Activated CD8-positive, alpha-beta T cell treated with anti-CD3 and anti-CD28 coated beads, Interleukin-2, amount 10 ng/mL, durations not matched to agents 7 days and 5 days (primary cell): Measurements from ENCODE around the gene SGCD. TPM values are rescaled to one million over a fixed set of nuclear protein-coding genes. Genes with fewer than 3 reads are reported as not detected.

Experiments used
- ATAC-seq: fragments of 150-1000 bp; cut with Tn5 transposase; one replicate; pipeline ENCODE4 v1.10.0; 2021; ENCODE audit warnings: moderate library complexity
- CTCF ChIA-PET: fragments of 350-600 bp; sonication (Branson Sonifier 250); formaldehyde crosslinking; loops from one replicate; lab custom pipeline; 2021; ENCODE audit warnings: antibody characterized with exemption; lab: Charles Lee
- POLR2A ChIA-PET: fragments of 350-600 bp; sonication (Branson Sonifier 250); formaldehyde crosslinking; loops from one replicate; lab custom pipeline; 2021; ENCODE audit warnings: antibody characterized with exemption; lab: Charles Lee
- DNase-seq: peaks from one replicate; pipeline ENCODE4 v3.0.0-alpha.2; 2020
- H3K27ac Mint-ChIP-seq: one replicate; pipeline ENCODE4 v1.8.0; 2021; ENCODE audit warnings: mild to moderate bottlenecking, mixed read lengths
- H3K27me3 Mint-ChIP-seq: one replicate; pipeline ENCODE4 v1.8.0; 2021; ENCODE audit warnings: low read depth, mixed read lengths
- H3K36me3 Mint-ChIP-seq: one replicate; pipeline ENCODE4 v1.8.0; 2021; ENCODE audit warnings: low read depth, mixed read lengths
- H3K4me1 Mint-ChIP-seq: one replicate; pipeline ENCODE4 v1.8.0; 2021; ENCODE audit warnings: low read depth, mixed read lengths
- H3K4me3 Mint-ChIP-seq: one replicate; pipeline ENCODE4 v1.8.0; 2021; ENCODE audit warnings: mild to moderate bottlenecking, mixed read lengths
- H3K9me3 Mint-ChIP-seq: one replicate; pipeline ENCODE4 v1.8.0; 2022; ENCODE audit warnings: mixed read lengths; ENCODE audit not compliant: insufficient read depth
- total RNA-seq, 2 experiments: library from RNA; stranded (reverse); gene quantifications; one replicate each; pipeline ENCODE4 v1.2.3, GENCODE V29; 2021

The SGCD gene
- total RNA-seq, 2 experiments from 2014 or later: not detected

DNA sequence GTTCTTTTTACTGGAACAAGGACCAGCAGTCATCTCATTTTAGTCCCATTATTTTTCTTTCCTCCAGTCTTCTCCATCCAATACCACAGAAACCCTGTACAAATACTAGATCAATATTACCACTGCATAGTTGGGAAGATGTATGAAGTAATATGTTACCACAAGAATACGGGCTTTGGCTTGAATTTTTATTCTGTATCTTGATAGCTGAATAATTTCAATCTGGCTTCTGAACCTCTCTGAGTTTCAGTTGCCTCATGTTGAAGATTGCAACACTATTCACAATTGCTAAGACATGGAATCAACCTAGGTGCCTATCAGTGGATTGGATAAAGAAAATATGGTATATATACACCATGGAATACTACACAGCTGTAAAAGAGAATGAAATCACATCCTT, 82.9 kb downstream of the SGCD start:
- Mint-ChIP-seq H3K27me3 (no peaks in the 10 kb centered on the region), H3K36me3 (no peaks in the 10 kb centered on the region), H3K27ac (no peak overlapping the region), H3K9me3 (no peaks in the 10 kb centered on the region), H3K4me1 (no peaks in the 10 kb centered on the region), H3K4me3 (no peak overlapping the region)
- POLR2A ChIA-PET: no interaction called here
- CTCF ChIA-PET: interaction anchor here (1.0 kb wide), 1 partner anchor 11 kb away, joined by 3 read pairs; no protein-coding TSS in a partner anchor
- DNase-seq (no peak), ATAC-seq (no peak)

- no peak for ATAC-seq
- Mint-ChIP-seq H3K27me3 (no peaks in the 10 kb centered on the region), H3K9me3 (no peaks in the 10 kb centered on the region), H3K4me1 (no peaks in the 10 kb centered on the region), H3K36me3 (no peaks in the 10 kb centered on the region), H3K4me3 (no peak overlapping the region), H3K27ac (no peak overlapping the region)
- ChIA-PET POLR2A (no interaction called here), CTCF (no interaction called here)
- no peak for DNase-seq
These were observed 84.2 kb downstream of the SGCD start for GRCh38 chr5:156411185-156411613.

DNA sequence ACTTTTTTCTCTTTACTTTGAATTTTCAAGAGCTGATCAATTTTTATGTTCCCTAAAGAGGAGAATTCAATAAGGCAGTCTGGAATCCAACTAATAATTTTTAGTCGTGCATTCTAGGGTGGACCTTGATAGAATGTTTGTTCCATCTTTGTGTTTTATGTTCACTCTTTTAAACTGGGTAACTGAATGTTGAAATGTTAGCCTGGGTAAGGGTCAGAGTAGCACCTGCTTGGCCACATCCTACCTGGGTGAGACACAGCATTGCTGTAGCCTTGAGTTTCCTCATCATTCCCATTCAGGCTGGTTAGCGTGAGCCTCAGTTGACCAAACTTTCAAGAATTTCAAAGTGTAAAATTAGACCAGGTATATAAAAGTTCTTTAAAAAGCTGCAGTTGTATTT, 85.0 kb downstream of the SGCD start:
- ATAC-seq (no peak), DNase-seq (no peak)
- ChIA-PET POLR2A (no interaction called here), CTCF (no interaction called here)
- Mint-ChIP-seq H3K4me3 (no peak overlapping the region), H3K27ac (no peak overlapping the region), H3K9me3 (no peaks in the 10 kb centered on the region), H3K4me1 (no peaks in the 10 kb centered on the region), H3K27me3 (no peaks in the 10 kb centered on the region), H3K36me3 (no peaks in the 10 kb centered on the region)

DNA sequence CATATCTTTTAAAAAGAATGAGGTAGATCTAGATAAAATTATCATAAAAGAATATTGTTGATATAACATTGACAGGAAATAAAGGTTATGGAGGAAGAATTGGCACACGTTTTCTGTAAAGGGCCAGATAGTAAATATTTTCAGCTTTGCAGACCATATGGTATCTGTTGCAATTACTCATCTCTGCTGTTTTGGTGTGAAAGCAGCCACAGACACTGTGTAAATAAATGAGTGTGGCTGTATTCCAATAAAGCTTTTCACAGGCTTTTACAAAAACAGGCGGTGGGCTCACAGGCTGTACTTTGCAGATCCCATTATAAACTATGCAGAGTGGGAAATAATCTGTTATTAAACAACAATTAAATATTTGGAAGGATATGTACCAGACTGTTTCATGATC, 87.4 kb downstream of the SGCD start:
- no peak overlapping the region for H3K4me3 Mint-ChIP-seq
- ATAC-seq: no peak
- no peaks in the 10 kb centered on the region for H3K4me1 Mint-ChIP-seq
- no peaks in the 10 kb centered on the region for H3K9me3 Mint-ChIP-seq
- no peak for DNase-seq
- CTCF ChIA-PET: no interaction called here
- no peak overlapping the region for H3K27ac Mint-ChIP-seq
- no peaks in the 10 kb centered on the region for H3K27me3 Mint-ChIP-seq
- POLR2A ChIA-PET: no interaction called here
- no peaks in the 10 kb centered on the region for H3K36me3 Mint-ChIP-seq

- ATAC-seq: no peak
- no peak for DNase-seq
- Mint-ChIP-seq H3K9me3 (no peaks in the 10 kb centered on the region), H3K36me3 (no peaks in the 10 kb centered on the region), H3K4me1 (no peaks in the 10 kb centered on the region), H3K27ac (no peak overlapping the region), H3K4me3 (no peak overlapping the region), H3K27me3 (peaks cover 3% of the 10 kb centered on the region)
- ChIA-PET CTCF (interaction anchor here (1.6 kb wide), 1 partner anchor 10 kb away, joined by 3 read pairs; no protein-coding TSS in a partner anchor), POLR2A (no interaction called here)
These were observed 92.7 kb downstream of the SGCD start for GRCh38 chr5:156419661-156420060.

GRCh38 chr5:156420665-156421064, 93.7 kb downstream of the SGCD start:
- POLR2A ChIA-PET: no interaction called here
- Mint-ChIP-seq H3K27me3 (peaks cover 3% of the 10 kb centered on the region), H3K9me3 (no peaks in the 10 kb centered on the region), H3K36me3 (no peaks in the 10 kb centered on the region), H3K4me1 (no peaks in the 10 kb centered on the region), H3K4me3 (no peak overlapping the region), H3K27ac (no peak overlapping the region)
- DNase-seq (no peak), ATAC-seq (no peak)
- CTCF ChIA-PET: interaction anchor here (1.6 kb wide), 1 partner anchor 11 kb away, joined by 3 read pairs; no protein-coding TSS in a partner anchor

DNA sequence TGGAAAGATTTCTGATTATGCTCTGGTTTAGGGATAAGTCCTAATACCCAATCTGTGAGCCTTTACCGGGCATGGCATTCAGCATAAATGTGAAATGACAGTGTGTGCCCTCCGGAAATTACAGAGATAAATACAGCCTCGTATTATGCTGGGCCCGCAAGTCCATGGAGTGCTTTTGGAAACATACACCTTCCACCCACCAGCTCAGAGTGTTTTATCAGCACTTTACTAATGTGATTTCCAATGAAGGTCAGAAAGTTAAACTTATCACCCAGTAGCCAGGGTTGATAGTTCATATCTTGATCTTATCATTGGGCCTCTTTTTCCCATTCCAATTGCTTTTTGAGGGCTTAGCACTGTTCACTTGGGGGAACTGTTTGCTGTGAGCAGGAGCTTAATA, 94.8 kb downstream of the SGCD start:
- Mint-ChIP-seq H3K4me1 (no peaks in the 10 kb centered on the region), H3K27ac (no peak overlapping the region), H3K4me3 (no peak overlapping the region), H3K9me3 (no peaks in the 10 kb centered on the region), H3K36me3 (no peaks in the 10 kb centered on the region), H3K27me3 (peaks cover 3% of the 10 kb centered on the region)
- CTCF ChIA-PET: no interaction called here
- no peak for DNase-seq
- ATAC-seq: no peak
- POLR2A ChIA-PET: no interaction called here

DNA sequence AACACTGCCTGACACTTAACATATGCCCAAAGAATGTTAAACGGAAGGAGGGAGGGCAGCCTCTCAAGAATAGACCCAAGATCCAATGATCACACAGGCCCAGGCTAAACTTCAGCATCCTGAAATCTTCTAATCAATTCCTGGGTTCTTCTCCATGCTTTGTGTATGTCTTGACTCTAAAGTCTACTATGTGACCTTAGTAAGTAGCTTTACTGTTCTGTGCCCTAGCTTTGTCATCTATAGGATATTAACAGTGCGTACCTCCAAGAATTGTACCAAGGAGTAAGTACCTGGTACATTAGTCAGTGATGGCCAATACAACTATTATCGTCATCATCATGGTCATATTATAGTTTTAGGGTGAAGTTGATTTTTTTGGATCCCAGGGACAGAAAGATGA, 96.6 kb downstream of the SGCD start:
- Mint-ChIP-seq H3K4me3 (no peak overlapping the region), H3K27me3 (peaks cover 4% of the 10 kb centered on the region), H3K9me3 (no peaks in the 10 kb centered on the region), H3K27ac (no peak overlapping the region), H3K4me1 (no peaks in the 10 kb centered on the region), H3K36me3 (no peaks in the 10 kb centered on the region)
- DNase-seq (no peak), ATAC-seq (peak; percentile 36)
- ChIA-PET POLR2A (no interaction called here), CTCF (no interaction called here)

DNA sequence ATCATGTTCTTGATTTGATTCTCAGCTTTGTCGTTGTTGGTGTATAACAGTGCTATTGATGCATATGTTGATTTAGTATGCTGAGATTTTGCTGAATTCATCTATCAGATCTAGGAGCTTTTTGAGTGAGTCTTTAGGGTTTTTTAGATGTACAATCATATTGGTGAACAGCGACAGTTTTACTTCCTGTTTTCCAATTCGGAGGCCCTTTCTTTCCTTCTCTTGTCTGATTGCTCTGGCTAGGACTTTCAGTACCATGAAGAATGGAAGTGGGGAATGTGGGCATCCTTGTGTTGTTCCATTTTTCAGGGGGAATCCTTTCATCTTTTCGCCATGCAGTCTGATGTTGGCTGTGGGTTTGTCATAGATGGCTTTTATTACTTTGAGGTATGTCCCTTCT, 100.4 kb downstream of the SGCD start:
- Mint-ChIP-seq H3K4me3 (no peak overlapping the region), H3K27me3 (peaks cover 7% of the 10 kb centered on the region), H3K9me3 (no peaks in the 10 kb centered on the region), H3K4me1 (no peaks in the 10 kb centered on the region), H3K27ac (no peak overlapping the region), H3K36me3 (no peaks in the 10 kb centered on the region)
- ATAC-seq: no peak
- POLR2A ChIA-PET: no interaction called here
- CTCF ChIA-PET: no interaction called here
- no peak for DNase-seq

- H3K36me3 Mint-ChIP-seq: no peaks in the 10 kb centered on the region
- DNase-seq (no peak), ATAC-seq (no peak)
- H3K27me3 Mint-ChIP-seq: peaks cover 7% of the 10 kb centered on the region
- H3K27ac Mint-ChIP-seq: no peak overlapping the region
- H3K9me3 Mint-ChIP-seq: no peaks in the 10 kb centered on the region
- ChIA-PET CTCF (no interaction called here), POLR2A (no interaction called here)
- no peak overlapping the region for H3K4me3 Mint-ChIP-seq
- no peaks in the 10 kb centered on the region for H3K4me1 Mint-ChIP-seq
These were observed 105.2 kb downstream of the SGCD start for GRCh38 chr5:156431956-156432829.

DNA sequence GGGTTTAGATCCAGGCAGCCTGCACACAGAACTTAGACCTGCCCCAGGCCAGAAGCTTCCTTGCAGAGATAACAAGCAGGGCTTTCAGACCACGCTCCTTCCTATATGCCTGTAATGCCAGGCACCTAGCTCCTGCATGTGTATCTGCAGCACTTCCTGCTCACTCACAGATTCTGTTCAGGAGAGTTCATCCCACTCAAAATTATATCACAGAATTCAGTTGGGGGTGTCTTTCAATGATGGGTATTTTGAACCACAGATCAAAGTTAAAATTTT, 105.8 kb downstream of the SGCD start:
- no peaks in the 10 kb centered on the region for H3K36me3 Mint-ChIP-seq
- H3K4me1 Mint-ChIP-seq: no peaks in the 10 kb centered on the region
- CTCF ChIA-PET: no interaction called here
- H3K27ac Mint-ChIP-seq: no peak overlapping the region
- H3K9me3 Mint-ChIP-seq: no peaks in the 10 kb centered on the region
- ATAC-seq (no peak), DNase-seq (no peak)
- H3K27me3 Mint-ChIP-seq: peaks cover 8% of the 10 kb centered on the region
- POLR2A ChIA-PET: no interaction called here
- no peak overlapping the region for H3K4me3 Mint-ChIP-seq

DNA sequence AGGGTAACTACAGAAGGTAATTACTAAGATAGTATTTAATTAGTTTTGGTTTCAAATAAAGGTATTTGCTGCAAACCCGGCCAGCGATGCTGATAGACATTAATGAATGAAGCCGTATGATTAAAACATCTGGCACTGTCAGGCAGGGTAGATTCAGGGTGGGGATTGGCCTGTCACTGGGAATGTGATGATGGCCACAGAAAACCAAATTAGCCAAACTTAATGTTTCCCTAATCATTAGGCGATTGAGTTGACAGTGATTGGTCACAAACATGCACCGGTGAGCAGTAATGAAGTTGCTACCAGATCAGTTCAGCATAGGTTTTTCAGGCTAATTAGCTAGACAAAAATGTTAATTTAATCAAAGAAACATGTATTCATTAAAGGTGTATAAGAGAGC, 107.5 kb downstream of the SGCD start:
- no peaks in the 10 kb centered on the region for H3K36me3 Mint-ChIP-seq
- DNase-seq (no peak), ATAC-seq (no peak)
- no peak overlapping the region for H3K27ac Mint-ChIP-seq
- H3K27me3 Mint-ChIP-seq: peaks cover 12% of the 10 kb centered on the region
- H3K4me1 Mint-ChIP-seq: no peaks in the 10 kb centered on the region
- ChIA-PET CTCF (no interaction called here), POLR2A (no interaction called here)
- H3K4me3 Mint-ChIP-seq: no peak overlapping the region
- no peaks in the 10 kb centered on the region for H3K9me3 Mint-ChIP-seq

- H3K36me3 Mint-ChIP-seq: no peaks in the 10 kb centered on the region
- H3K4me3 Mint-ChIP-seq: no peak overlapping the region
- POLR2A ChIA-PET: no interaction called here
- CTCF ChIA-PET: no interaction called here
- DNase-seq (no peak), ATAC-seq (no peak)
- H3K27me3 Mint-ChIP-seq: peaks cover 14% of the 10 kb centered on the region
- H3K9me3 Mint-ChIP-seq: no peaks in the 10 kb centered on the region
- H3K27ac Mint-ChIP-seq: no peak overlapping the region
- H3K4me1 Mint-ChIP-seq: no peaks in the 10 kb centered on the region
These were observed 108.1 kb downstream of the SGCD start for GRCh38 chr5:156435101-156435500.
